ENCODE data around the gene ADGRL1.

DNA sequence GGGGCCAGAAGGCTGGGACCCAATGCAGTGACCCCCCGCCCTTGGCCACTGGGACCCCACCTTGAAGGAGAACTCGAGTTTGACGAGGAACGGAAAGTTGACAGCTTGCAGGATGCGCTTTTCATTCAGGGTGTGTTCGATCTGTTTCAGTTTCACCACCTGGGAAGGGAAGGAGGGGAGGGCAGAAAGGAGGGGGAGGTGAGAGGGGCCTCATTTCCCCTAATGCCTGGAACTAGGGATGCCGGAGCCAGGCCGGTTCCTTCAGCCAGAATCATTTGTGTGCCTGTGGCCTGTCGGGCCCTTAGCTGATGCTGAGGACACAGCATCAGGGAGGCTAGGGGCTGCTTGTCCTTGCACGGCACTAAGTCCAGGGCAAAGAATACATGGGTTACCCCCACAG, 103.2 kb downstream of the ADGRL1 start:
- TF ChIP-seq SUZ12 (IDR thresholded peaks at IDR 0.05) (no peak), SP1 (IDR thresholded peaks at IDR 0.05) (no peak), NFRKB (IDR thresholded peaks at IDR 0.05) (no peak), FOXK2 (IDR thresholded peaks at IDR 0.05) (no peak), HDGF (IDR thresholded peaks at IDR 0.05; ENCODE audit: borderline replicate concordance) (no peak)

Measured in HEK293T (cell line).